GM10248 (cell line): ENCODE data around the gene HOXC10.

ENCODE experiments used
- CTCF ChIA-PET: fragments of 300-600 bp; sonication (Branson Sonifier 250); formaldehyde crosslinking; extraction: SDS; loops from one replicate; lab custom pipeline; 2021; ENCODE audit warnings: antibody characterized with exemption; lab: Yijun Ruan, JAX
- POLR2A ChIA-PET: fragments of 350-650 bp; sonication (Branson Sonifier 250); formaldehyde crosslinking; extraction: SDS; loops from one replicate; lab custom pipeline; 2020; ENCODE audit warnings: antibody characterized with exemption; lab: Yijun Ruan, JAX
- DNase-seq: peaks from one replicate; pipeline ENCODE4 v3.0.0; 2012; ENCODE audit errors: extremely low spot score
- TF ChIP-seq, protein P1 (sequence below): IDR thresholded peaks from 2 replicates; pipeline ENCODE4 v1.5.1; 2012; ENCODE audit warnings: mild to moderate bottlenecking, low read depth; ENCODE audit errors: extremely low read depth, missing control alignments, control extremely low read depth

The HOXC10 gene

DNA sequence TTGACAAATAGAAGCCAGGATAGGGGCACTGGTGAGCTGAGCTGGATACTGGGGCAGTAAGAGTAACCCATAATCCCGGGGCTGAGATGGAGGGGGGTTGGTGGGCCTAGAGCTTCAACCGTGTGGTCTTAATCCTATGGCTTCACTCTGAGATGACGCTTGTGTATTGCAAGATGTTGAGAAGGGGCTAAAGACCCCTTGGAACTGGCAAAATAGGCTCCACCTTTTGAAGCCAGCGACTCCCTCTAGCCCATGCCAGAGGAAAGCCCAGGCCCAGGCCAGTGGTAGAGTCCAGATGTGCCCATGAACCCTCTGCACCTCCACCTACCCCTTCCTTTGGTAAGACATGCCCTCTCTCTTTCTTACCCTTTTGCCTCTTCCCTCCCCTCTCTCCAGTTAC is 25.6 kb upstream of the HOXC10 start:
- TF ChIP-seq, protein P1, sequence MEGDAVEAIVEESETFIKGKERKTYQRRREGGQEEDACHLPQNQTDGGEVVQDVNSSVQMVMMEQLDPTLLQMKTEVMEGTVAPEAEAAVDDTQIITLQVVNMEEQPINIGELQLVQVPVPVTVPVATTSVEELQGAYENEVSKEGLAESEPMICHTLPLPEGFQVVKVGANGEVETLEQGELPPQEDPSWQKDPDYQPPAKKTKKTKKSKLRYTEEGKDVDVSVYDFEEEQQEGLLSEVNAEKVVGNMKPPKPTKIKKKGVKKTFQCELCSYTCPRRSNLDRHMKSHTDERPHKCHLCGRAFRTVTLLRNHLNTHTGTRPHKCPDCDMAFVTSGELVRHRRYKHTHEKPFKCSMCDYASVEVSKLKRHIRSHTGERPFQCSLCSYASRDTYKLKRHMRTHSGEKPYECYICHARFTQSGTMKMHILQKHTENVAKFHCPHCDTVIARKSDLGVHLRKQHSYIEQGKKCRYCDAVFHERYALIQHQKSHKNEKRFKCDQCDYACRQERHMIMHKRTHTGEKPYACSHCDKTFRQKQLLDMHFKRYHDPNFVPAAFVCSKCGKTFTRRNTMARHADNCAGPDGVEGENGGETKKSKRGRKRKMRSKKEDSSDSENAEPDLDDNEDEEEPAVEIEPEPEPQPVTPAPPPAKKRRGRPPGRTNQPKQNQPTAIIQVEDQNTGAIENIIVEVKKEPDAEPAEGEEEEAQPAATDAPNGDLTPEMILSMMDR, result no peak
- ChIA-PET CTCF (interaction anchor here (0.9 to 2.3 kb wide), 6 partner anchors 10 to 40 kb away, joined by 3 to 9 read pairs (median 4); partner anchors contain the start of gene HOXC10), POLR2A (no interaction called here)
- DNase-seq, result no peak

DNA sequence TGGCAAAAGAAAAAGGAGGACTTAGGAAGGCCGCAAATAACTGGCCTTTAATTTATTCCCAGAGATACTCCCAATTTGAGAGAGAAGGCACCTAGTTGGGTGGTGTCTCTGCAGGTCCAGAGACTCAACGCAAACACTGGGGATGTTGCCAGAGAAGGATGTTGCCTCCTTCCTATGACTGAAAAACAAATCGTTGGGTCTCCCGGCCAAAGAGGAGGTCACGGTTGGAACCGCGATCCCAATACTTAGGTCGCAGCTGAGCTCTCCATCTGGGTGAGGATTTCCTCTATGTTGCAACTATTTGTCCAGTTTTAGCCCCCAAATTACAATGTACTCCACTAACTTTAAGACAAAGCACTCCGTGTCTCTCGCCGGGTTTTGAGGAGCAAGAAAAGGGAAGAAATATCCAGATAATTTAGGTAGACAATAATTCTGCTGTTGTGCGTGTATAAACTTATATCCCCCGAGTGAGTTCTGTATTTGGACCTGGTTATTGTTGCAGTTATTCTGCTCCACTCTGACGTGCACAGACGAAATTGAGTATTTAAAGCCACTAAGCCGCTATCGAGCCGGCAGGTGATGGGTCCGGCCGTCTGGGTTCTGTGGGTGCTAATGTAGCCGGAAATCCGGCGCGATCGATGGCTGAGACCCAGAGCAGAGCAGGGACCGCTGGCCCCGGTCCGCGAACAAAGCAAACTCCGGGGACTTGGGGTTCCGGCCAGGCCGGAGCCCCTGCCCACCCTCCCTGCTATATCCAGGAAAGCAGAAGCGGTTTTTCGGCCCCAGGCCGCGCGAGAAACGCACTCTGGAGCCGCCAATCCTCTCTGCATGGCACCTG is 24.5 kb upstream of the HOXC10 start:
- TF ChIP-seq, protein P1, result no peak
- DNase-seq, result no peak
- CTCF ChIA-PET, result interaction anchor here (1.2 to 2.3 kb wide), 3 partner anchors 9 to 28 kb away, joined by 4 to 9 read pairs (median 7); partner anchors contain the start of gene HOXC10
- POLR2A ChIA-PET, result no interaction called here

DNA sequence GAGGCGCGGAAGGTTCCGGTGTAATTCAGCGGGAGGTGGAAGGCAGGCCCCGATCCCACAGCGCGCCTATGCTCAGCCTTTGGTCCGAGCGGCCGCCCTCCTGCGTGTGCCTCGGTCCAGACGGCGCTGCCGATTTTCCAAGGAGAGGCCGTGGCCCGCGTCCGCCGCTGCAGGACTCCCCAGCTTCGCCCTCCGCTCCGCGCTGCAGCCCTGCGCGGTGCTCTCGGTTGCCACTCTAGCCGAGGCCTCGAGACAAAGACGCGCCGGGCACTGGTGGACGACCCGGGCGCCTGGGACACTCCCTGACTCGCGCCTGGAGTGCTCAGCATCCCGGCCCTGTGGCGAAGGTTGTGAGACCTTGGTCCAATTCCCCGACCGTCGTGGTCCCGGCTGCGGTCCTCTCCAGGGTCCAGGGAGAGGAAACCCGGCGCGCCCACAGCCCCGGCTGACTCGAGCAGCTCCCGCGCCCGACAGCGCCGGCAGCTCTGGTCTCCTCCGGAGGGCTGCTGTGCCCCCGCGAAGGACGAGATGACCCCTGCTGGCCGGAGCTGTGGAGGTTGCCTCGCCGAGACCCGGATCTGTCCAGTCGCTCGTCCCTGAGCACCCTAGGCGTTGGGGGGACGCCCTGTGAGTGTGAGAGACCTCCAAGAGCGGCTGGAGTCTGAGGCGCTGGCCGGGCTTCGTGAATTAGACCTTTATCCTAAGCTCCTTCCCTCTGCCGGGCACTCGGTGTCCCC is 23.8 kb upstream of the HOXC10 start:
- CTCF ChIA-PET, result interaction anchor here (0.7 to 3.1 kb wide), 3 partner anchors 9 to 30 kb away, joined by 3 to 9 read pairs (median 5); partner anchors contain the start of gene HOXC10
- TF ChIP-seq, protein P1, result no peak
- DNase-seq, result no peak
- POLR2A ChIA-PET, result no interaction called here

DNA sequence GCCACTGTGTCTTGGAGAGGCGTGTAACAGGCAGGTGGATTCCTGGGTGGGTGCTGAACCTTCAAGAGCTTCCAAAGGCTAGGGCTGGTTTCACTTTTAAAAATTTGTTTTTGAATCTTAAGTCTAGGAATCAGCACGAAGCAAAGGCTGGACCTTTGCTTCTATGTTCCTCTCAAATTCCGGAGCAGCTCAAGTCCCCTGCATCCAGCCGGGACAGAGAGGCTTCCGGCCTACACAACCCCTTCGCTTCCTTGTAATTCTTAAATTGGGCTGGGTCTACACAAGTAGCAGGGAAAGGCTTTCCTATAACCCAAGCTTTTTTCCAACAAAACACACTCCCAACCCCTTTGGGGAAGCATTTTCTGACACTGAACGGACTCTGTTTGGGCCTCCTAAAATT is 21.9 kb upstream of the HOXC10 start:
- ChIA-PET POLR2A (no interaction called here), CTCF (interaction anchor here (0.8 to 3.1 kb wide), 5 partner anchors 8 to 416 kb away, joined by 3 to 9 read pairs (median 3); partner anchors contain the start of gene HOXC10)
- TF ChIP-seq, protein P1, result no peak
- no peak for DNase-seq

DNA sequence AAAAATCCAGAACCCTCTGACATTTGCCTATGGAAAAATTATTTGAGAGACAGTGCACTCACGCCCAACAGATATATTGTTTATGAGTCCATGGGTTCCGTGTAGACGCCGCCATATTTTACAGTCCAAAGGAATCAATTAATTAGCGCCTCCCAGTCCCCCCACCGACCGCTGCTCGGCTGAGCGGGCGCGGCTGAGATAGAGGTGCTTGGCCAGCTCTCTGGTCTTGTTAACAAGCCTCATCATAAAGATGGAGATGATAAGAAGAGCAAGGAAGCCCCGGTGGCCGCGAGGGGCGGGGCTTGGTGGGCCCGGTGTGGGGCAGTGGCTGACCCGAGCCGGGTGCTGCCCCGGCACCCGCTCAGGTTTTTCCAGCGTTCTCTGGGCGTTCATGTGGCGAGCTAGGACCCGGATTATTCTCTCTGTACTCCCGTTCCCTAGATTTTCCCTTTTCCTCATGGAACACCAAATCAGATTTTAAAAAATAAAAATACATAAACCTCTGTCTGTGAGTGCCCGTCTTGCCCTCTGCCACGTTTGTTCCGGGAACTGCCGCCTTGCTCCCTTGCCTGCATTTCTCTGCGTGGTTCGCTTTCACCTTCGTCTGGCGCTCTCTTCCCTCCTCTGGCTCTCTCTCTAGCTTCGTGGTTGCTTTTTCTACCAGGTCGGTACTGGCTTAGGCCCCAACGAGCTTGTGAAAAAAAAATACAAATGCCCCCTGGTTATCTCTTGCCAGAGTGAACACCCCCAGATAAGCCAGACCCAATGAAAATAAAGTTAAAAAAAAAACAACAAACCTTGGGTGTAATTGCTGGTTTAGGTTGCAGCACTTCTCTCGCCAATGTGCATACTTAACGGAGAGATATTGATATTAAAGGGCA is 21.3 kb upstream of the HOXC10 start:
- TF ChIP-seq, protein P1, result no peak
- CTCF ChIA-PET, result interaction anchor here (0.8 to 3.1 kb wide), 5 partner anchors 8 to 416 kb away, joined by 3 to 9 read pairs (median 3); partner anchors contain the start of genes HOXC10 and HOXC12
- DNase-seq, result no peak
- POLR2A ChIA-PET, result no interaction called here
